ENCODE measurements around the gene TRIM26.

DNA sequence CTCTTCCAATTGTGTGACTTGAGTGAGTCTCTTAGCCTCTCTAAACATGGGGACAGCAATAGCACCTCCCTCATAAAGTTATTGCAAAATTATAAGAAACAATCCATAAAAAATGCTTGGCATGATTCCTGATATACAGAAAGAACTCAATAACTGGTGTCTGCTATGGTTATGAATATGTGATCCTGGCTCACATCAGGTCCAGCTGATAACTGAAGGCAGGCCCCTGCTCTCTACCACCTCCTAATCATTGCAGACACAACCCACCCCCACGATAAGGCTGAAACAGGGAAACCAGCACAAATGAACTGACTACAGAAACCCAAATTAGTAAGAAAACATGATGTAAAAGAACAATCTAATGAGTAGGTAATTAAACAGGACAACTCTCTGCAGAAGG, 44.5 kb downstream of the TRIM26 start:
- TF ChIP-seq, protein P1, sequence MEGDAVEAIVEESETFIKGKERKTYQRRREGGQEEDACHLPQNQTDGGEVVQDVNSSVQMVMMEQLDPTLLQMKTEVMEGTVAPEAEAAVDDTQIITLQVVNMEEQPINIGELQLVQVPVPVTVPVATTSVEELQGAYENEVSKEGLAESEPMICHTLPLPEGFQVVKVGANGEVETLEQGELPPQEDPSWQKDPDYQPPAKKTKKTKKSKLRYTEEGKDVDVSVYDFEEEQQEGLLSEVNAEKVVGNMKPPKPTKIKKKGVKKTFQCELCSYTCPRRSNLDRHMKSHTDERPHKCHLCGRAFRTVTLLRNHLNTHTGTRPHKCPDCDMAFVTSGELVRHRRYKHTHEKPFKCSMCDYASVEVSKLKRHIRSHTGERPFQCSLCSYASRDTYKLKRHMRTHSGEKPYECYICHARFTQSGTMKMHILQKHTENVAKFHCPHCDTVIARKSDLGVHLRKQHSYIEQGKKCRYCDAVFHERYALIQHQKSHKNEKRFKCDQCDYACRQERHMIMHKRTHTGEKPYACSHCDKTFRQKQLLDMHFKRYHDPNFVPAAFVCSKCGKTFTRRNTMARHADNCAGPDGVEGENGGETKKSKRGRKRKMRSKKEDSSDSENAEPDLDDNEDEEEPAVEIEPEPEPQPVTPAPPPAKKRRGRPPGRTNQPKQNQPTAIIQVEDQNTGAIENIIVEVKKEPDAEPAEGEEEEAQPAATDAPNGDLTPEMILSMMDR (IDR thresholded peaks at IDR 0.05): no peak
- TF ChIP-seq EP300 (IDR thresholded peaks at IDR 0.05) (no peak), POLR2AphosphoS5 (IDR thresholded peaks at IDR 0.05) (no peak)

Measured in upper lobe of left lung (tissue), 4 donors.